HG02759 (cell line): ENCODE measurements around the gene MYL1.

ENCODE experiments used
- ATAC-seq: cut with Tn5 transposase; IDR thresholded peaks from one replicate; pipeline ENCODE4 v1.9.1; 2021; ENCODE audit warnings: mild to moderate bottlenecking, moderate library complexity; ENCODE audit not compliant: unreplicated experiment

Gene MYL1

DNA sequence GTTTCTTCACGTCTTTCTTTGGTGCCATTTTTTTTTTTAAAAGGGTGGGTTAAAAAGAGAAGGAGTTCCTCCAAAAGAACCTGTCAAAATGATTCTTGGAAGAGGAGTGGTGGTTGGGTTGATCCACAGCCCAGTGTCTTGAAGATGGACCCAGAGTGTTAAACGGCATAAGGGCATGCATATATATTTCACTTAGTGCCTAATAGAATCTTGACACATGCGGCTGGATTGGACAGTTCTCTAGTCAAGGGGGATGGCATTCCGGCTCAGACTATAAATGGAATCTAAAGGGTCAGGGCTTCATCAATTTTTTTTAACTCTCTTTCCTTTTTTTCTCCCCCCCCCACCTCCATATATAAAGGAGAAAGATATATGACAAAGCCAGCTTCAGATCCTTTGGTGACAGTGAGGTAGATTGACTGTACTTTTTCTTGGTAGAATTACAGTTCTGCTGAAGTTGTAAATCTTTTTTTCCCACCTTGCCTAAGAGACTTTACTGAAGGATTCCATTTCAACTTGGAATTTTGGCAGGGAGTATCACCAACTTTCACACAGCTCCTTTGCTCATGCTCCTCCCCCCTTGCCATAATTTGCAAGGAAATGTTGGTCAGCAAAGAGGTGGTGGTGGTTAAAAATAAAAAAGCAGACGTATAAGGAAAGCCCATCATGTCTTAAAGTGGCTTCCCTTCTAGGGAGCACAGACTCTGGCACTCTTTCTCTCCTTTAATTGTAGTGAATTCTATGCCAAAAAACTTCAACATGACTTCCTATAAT is at the start of gene MYL1:
Gene MYL1 (minus strand): TSS at position 160 of the 774 bp plus-strand sequence. CDS start 132 bp downstream, at position 28.
- no peak for ATAC-seq

DNA sequence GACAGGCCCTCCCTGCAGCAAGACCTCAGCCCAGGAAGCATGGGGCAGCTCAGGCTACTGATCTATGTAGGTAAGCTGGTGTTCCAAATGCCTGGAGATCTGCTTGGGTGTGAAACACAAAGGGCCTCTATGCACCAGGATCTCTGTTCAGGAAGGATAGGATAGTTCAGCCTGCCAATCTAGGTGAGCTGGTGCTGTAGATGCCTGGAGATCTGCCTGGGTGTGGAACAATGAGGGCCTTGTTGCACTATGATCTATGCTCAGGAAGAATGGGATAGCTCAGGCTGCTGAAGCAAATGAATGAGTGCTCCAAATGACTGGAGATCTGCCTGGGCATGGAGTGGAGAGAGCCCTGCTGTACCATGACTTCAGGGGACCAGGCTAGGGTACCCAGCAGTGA is 48.9 kb upstream of the MYL1 start:
- ATAC-seq, result no peak

DNA sequence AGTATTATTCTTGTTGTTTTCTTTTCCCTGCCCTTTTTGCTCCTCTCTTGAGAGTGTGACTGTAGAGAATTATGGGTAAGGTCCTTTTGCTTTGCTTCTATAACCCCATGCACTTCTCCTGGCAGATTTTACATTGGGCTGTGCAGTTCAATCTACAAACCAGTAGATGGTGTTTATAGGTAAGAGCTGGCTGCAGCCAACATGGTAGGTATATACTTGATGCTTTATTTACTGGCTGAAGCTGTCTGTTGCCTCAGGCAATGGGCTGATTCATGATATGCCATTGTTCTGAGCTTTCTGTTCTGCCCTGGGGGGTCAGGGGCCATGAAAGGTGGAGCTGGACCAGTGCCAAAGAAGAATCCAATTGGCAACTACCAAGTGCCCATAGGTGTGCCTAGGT is 48.3 kb upstream of the MYL1 start:
- ATAC-seq, result peak; percentile 52

DNA sequence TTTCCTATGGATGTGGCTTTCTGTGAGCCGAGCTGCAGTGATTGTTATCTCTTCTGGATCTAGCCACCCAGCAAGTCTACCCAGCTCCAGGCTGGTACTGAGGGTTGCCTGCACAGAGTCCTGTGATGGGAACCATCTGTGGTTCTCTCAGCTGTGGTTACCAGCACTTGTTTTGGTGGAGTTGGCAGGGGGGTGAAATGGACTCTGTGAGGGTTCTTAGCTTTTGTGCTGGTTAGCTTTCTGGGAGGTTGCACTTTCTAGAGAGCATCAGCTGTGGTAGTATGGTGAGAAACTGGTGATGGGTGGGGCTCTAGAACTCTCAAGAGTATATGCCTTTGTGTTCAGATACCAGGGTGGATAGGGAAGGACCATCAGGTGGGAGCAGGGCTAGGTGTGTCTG is 45.4 kb upstream of the MYL1 start:
- ATAC-seq, result no peak

DNA sequence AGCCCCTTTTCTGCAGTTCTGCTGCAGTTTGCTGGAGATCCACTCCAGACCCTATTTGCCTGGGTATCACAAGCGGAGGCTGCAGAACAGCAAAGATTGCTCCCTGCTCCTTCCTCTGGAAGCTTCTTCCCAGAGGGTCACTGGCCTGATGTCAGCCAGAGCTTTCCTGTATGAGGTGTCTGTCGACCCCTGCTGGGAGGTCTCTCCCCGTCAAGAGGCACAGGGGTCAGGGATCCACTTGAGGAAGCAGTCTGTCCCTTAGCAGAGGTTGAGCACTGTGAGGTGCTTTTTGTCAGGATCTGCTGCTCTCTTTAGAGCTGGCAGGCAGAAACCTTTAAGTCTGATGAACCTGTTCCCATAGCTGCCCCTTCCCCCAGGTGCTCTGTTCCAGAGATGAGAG is 42.0 kb upstream of the MYL1 start:
- ATAC-seq, result no peak

- ATAC-seq, result peak; percentile 39
Measured at GRCh38 chr2:210337159-210337558, 22.2 kb upstream of the MYL1 start.

DNA sequence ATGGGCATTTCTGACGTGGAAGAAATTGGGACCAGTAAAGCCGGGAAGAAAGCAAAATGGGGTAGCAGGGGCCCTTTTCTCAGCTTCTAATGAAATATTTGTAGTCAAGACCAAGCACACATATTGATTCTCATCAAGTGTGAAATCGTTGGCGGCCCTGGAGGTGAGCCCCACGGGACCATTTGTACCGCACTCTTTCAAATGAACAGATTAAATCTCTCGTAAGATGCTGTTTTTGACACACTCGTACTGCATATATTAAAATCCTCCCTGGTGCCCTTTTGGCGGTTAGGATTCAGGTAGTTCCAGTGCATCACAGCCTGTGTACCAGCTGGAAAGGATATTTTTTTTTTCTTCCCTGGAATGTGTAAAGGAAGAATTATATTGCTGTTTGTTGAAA is 9.9 kb upstream of the MYL1 start:
- no peak for ATAC-seq

DNA sequence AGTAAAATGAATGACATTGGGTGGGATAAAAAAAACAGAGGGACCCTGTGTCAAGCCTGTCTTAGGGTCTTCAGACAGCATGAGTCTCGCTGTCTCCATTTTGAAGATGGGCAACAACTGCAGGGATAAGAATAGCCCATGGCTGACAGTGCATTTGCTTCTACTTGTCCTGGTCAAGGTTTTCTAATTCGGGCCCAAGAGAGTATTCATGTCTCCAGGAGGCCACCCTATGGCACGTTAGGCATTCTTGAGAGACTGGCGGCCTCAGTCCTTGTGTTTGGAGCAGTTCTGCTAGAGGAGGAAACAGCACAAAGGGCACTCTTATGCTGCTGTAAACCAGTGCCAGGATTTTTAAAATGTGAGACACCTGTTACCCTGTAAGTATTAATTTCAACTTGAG is 9.5 kb upstream of the MYL1 start:
- ATAC-seq, result no peak

GRCh38 chr2:210323003-210323402 is 8.0 kb upstream of the MYL1 start:
- ATAC-seq, result no peak

- ATAC-seq, result no peak
Measured at GRCh38 chr2:210318891-210319290, 3.9 kb upstream of the MYL1 start.

GRCh38 chr2:210318486-210318885 is 3.5 kb upstream of the MYL1 start:
- no peak for ATAC-seq

DNA sequence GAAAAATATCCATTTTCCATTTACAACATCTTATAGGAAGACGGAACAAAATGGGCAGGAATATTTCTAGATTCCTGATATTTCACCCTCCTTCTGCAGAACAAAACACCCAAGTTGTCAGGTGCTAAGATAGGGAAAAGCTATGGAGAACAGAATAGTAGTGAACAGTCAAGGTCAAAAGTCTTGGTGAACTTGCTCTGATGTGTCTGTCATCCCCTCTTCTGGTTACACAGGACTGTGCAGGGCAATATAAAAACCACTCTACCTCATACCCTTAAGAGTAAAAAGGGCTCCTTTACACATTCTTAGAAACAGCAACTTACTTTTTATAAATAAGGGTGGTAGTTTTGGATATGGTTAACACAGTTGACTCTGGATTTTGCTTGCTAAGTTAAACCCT is 4.4 kb downstream of the MYL1 start:
- ATAC-seq, result no peak

DNA sequence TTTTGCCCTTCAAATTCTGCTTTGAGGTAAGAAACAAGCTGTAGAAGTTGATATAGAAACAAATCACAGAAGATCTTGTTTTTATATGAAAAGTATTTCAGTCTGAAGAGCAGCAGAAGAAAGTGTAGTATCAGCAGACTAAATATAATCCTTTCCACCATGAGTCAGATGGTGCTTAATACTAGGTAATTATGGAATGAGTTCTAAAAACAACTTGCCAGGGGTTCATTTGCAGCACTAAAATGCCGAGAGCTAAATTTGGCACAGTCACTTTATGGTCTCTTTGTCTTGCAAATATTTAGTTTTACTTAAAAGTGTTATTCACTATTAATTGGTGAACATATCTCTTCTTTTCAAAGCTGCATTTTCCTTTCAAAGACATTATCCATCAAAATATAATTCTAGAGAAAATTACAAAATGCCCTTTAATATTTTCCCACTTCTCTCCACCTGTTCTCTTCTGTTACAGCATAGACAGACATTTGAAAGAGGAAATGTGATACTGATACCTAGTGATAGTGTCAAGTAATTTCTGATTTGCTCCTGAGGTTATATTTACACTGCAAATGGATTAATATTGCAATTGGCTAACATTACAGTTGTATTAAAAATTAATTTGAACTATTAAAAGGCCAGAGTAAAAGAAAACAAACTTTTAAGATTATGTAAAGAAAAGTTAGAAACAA is 5.3 kb downstream of the MYL1 start:
- ATAC-seq, result no peak

DNA sequence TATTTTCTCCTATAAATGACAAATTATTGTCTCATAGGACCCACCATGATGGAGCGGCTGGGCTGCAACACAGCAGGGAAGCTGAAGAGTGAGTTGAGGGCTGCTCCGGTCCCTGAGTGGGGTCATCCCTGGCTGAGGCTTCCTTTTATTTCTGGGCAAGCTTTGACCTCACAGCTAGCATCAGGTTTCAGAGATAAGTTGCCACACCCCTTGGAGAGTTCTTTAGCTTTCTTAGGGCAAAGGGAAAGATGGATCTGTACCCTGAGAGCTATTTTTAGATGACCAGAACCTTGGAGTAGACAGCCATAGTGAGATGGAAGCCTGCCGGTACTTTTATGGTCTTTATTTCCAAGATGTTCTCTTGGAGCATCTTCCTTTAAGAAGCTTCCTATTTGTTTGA is 11.5 kb downstream of the MYL1 start:
- no peak for ATAC-seq

GRCh38 chr2:210302326-210302725 is 12.6 kb downstream of the MYL1 start:
- no peak for ATAC-seq

DNA sequence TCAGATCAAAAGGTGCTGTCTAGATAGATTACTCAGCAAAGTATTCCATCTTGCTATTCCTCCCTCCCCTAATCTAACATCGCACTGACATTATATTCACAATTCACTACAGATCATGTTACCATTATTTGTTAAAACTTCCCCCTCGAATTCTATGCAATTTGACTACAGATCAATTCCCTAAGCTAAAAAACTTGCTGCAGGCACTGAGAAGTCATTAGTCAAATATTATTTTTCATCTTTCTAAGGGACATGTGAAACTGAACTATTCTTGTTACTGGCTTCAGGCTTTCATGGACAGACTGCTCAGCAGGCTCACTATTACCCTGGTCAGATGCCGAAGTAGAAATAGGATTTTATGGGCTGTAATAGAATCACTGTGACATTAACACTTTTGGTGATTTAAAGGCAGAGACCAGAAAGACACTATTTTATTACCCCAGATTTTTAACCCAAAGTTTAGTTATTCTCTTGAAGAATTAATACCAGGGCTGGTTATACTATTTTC is 15.1 kb downstream of the MYL1 start:
- ATAC-seq, result no peak

- no peak for ATAC-seq
Measured at GRCh38 chr2:210288408-210288807, 26.6 kb downstream of the MYL1 start.

DNA sequence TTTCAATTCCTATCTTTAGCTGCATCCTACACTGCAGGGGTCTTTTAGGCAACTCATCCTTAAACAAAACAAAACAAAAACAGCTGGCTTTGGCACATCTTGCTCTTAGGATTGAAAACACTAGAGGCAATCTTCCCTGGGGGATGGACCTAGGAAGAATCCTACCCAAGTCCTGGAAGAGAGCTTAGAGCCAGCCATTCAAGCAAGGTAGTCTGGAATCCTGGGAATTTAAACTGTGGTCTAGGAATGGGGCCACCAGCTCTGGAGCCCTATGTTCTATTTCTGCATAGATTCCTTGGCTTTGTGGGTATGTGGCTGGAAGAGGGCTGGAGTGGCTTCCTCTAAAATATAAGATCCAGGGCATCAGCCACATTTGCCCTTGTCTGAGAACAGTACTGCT is 27.7 kb downstream of the MYL1 start:
- ATAC-seq, result no peak

DNA sequence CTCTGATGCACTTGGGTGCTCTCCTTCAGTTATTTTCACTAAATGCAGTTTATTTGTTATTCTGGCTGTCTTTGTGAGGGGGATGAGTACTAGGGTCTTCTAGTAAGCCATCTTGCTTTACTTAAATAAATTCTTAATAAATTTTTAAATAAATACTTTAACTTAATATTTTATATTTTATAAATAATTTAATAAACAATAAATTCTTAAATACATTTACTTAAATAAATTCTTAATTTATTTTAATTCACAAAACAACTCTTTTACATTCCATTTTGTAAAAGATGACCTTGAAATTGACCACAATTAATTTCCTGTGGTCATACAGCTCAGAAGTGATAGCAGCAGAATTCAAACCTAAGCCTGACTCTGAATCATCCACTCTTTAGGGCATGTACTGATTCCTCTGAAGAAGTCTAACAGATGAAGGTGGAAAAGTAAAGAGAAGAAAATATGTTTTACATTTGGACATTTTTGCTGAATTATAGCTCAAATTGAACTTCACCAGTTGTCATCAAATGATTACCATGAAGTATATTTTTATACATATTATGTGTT is 28.8 kb downstream of the MYL1 start:
- ATAC-seq, result no peak

DNA sequence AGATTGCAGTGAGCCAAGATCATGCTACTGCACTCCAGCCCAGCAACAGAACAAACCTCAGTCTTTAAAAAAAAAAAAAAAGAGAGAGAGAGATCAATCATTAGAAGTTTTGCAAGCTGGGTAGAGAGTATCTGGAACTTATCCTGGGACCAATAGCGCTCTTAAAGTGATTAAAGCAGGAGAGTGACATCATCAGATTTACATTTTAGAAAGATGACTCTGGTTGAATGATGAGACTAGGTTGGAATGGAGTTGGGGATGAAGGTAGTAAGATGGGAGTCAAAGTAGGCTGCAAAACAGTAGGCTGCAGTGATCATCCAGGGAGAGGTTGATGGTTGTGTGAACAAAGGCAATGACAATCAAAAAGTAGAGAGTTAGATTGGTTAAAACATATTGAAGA is 37.8 kb downstream of the MYL1 start:
- no peak for ATAC-seq

- ATAC-seq, result no peak
Measured at GRCh38 chr2:210271300-210271699, 43.7 kb downstream of the MYL1 start.

DNA sequence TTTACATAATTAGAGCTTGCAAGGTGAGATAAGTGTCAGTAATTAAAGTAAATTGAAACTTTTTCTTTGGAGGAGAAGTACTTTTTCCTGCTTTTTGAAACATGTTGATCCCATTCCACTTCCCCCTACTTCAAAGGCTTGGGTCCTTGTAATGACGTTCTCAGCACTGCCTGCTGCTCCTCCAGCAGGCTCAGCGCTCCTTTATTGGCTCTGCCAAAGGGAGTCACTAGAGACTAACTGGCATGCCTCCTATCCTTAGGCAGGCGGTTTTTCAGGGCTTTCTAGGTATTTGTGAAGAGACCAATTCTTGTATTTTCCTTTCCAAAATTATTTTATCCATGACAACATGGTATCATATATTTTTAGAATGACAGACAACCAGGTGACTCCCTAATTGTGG is 45.8 kb downstream of the MYL1 start:
- ATAC-seq, result no peak
